WTC11 (cell line): ENCODE data around the gene SAA2.

ENCODE experiments used
- AFF4 ChIP-seq: sonication (generic); formaldehyde crosslinking; IDR thresholded peaks from 2 replicates; pipeline ENCODE4 v1.8.1; 2023; ENCODE audit warnings: mild to moderate bottlenecking, missing genetic modification reagents, borderline replicate concordance
- CTCF ChIP-seq: fragments of 200-600 bp; IDR thresholded peaks from 2 replicates; pipeline ENCODE4 v1.8.0; 2022; ENCODE audit warnings: antibody characterized with exemption
- ELF4 ChIP-seq: sonication (generic); formaldehyde crosslinking; IDR thresholded peaks from 2 replicates; pipeline ENCODE4 v1.8.1; 2022; ENCODE audit warnings: low read depth, mild to moderate bottlenecking, moderate library complexity, missing genetic modification reagents
- MAX ChIP-seq: sonication (generic); formaldehyde crosslinking; IDR thresholded peaks from 2 replicates; pipeline ENCODE4 v1.8.0; 2022; ENCODE audit warnings: mild to moderate bottlenecking, missing genetic modification reagents
- MLX ChIP-seq: sonication (generic); formaldehyde crosslinking; IDR thresholded peaks from 2 replicates; pipeline ENCODE4 v1.8.1; 2023; ENCODE audit warnings: mild to moderate bottlenecking, missing genetic modification reagents, moderate library complexity
- NFATC4 ChIP-seq: fragments of 250-450 bp; sonication (Bioruptor Pico); IDR thresholded peaks from 2 replicates; pipeline ENCODE4 v1.9.0; 2021; ENCODE audit warnings: mild to moderate bottlenecking
- NR2C2 ChIP-seq: sonication (generic); formaldehyde crosslinking; IDR thresholded peaks from 2 replicates; pipeline ENCODE4 v1.8.0; 2022; ENCODE audit warnings: mild to moderate bottlenecking, missing genetic modification reagents
- OVOL2 ChIP-seq: fragments of 250-450 bp; sonication (Bioruptor Pico); IDR thresholded peaks from 2 replicates; pipeline ENCODE4 v1.9.0; 2021; ENCODE audit warnings: mild to moderate bottlenecking, borderline replicate concordance
- PRDM15 ChIP-seq: sonication (generic); formaldehyde crosslinking; IDR thresholded peaks from 2 replicates; pipeline ENCODE4 v1.8.0; 2022; ENCODE audit warnings: missing genetic modification reagents
- TEAD4 ChIP-seq: sonication (generic); formaldehyde crosslinking; IDR thresholded peaks from 2 replicates; pipeline ENCODE4 v1.8.0; 2022; ENCODE audit warnings: mild to moderate bottlenecking, missing genetic modification reagents
- USF1 ChIP-seq: sonication (generic); formaldehyde crosslinking; IDR thresholded peaks from 2 replicates; pipeline ENCODE4 v1.8.0; 2022; ENCODE audit warnings: mild to moderate bottlenecking, missing genetic modification reagents
- ZNF512 ChIP-seq: sonication (generic); formaldehyde crosslinking; IDR thresholded peaks from 2 replicates; pipeline ENCODE4 v1.8.1; 2022; ENCODE audit warnings: missing genetic modification reagents, borderline replicate concordance
- ZNF671 ChIP-seq: fragments of 250-450 bp; sonication (Bioruptor Pico); IDR thresholded peaks from 2 replicates; pipeline ENCODE4 v1.8.0; 2021; ENCODE audit warnings: mild to moderate bottlenecking

- TF ChIP-seq USF1 (CRISPR knock-in tag) (no peak), NFATC4 (CRISPR knock-in tag) (no peak), CTCF (no peak), ZNF671 (CRISPR knock-in tag) (no peak), AFF4 (CRISPR knock-in tag) (no peak), TEAD4 (CRISPR knock-in tag) (no peak), PRDM15 (CRISPR knock-in tag) (no peak), MLX (CRISPR knock-in tag) (no peak), MAX (CRISPR knock-in tag) (no peak), ZNF512 (CRISPR knock-in tag) (no peak), NR2C2 (CRISPR knock-in tag) (no peak), OVOL2 (CRISPR knock-in tag) (no peak), ELF4 (CRISPR knock-in tag) (no peak)
Measured at GRCh38 chr11:18233912-18234311, 14.6 kb downstream of the SAA2 start.
